Subcutaneous abdominal adipose tissue (tissue), 5 donors: ENCODE data around the gene OR2V2.
A peak's percentile ranks its signal among the peaks of the same experiment; 100 is the strongest.
"Not testable (repeated sequence)": the region's sequence is repeated elsewhere in the genome, so short reads cannot be mapped to it uniquely, and the experiment has no call there.

Experiments used
- H3K27ac ChIP-seq: one replicate; pipeline ENCODE4 v1.7.0; 2013; ENCODE audit warnings: low read depth, mild to moderate bottlenecking, inconsistent platforms, low read length, moderate library complexity
- H3K27me3 ChIP-seq, 5 donors: one replicate each; pipeline ENCODE4 v1.7.0; 2013; ENCODE audit warnings: low read length in 5 of 5, inconsistent platforms in 1 of 5; ENCODE audit not compliant: control insufficient read depth in 5 of 5, insufficient read depth in 4 of 5
- H3K36me3 ChIP-seq, 5 donors: one replicate each; pipeline ENCODE4 v1.7.0; 2013; ENCODE audit warnings: low read length in 5 of 5; ENCODE audit not compliant: control insufficient read depth in 5 of 5, insufficient read depth in 5 of 5
- H3K4me1 ChIP-seq, 5 donors: one replicate each; pipeline ENCODE4 v1.7.0; 2013; ENCODE audit warnings: low read length in 5 of 5, mild to moderate bottlenecking in 3 of 5, moderate library complexity in 1 of 5; ENCODE audit not compliant: control insufficient read depth in 5 of 5, insufficient read depth in 5 of 5
- H3K4me3 ChIP-seq, 5 donors: one replicate each; pipeline ENCODE4 v1.7.0; 2013; ENCODE audit warnings: low read length in 5 of 5, low read depth in 1 of 5
- H3K9ac ChIP-seq, 5 donors: one replicate each; pipeline ENCODE4 v1.7.0; 2013; ENCODE audit warnings: low read length in 5 of 5, mild to moderate bottlenecking in 4 of 5, moderate library complexity in 3 of 5
- H3K9me3 ChIP-seq, 5 donors: one replicate each; pipeline ENCODE4 v1.7.0; 2013; ENCODE audit warnings: low read length in 5 of 5; ENCODE audit not compliant: control insufficient read depth in 5 of 5
- donor health status: healthy.
- donor health status: healthy.
- donor health status: healthy.
- donor health status: healthy.
- donor health status: healthy.

Gene OR2V2

DNA sequence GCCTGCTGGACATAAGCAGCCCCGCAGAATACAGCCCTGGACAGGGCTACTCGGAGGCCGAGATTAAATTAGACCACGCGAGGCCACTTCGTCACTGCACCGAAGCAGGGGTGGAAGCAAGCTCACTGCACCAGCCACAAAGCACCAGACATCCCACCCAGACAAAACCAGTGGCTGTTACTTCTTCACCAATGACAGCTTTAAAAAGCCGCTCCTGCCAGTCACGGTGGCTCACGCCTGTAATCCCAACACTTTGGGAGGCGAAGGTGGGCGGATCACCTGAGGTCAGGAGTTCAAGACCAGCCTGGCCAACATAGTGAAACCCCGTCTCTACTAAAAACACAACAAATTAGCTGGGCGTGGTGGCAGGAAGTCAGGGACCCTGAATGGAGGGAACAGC is 30.2 kb downstream of the OR2V2 start:
- H3K9ac ChIP-seq, H3K9me3 ChIP-seq, H3K36me3 ChIP-seq, H3K4me3 ChIP-seq, H3K27ac ChIP-seq: not testable (repeated sequence)
- H3K4me1 ChIP-seq: peaks cover 0 to 20% (median 8%) of the 10 kb centered on the region in 5 donors
- H3K27me3 ChIP-seq: peaks cover 0 to 17% (median 12%) of the 10 kb centered on the region in 5 donors

DNA sequence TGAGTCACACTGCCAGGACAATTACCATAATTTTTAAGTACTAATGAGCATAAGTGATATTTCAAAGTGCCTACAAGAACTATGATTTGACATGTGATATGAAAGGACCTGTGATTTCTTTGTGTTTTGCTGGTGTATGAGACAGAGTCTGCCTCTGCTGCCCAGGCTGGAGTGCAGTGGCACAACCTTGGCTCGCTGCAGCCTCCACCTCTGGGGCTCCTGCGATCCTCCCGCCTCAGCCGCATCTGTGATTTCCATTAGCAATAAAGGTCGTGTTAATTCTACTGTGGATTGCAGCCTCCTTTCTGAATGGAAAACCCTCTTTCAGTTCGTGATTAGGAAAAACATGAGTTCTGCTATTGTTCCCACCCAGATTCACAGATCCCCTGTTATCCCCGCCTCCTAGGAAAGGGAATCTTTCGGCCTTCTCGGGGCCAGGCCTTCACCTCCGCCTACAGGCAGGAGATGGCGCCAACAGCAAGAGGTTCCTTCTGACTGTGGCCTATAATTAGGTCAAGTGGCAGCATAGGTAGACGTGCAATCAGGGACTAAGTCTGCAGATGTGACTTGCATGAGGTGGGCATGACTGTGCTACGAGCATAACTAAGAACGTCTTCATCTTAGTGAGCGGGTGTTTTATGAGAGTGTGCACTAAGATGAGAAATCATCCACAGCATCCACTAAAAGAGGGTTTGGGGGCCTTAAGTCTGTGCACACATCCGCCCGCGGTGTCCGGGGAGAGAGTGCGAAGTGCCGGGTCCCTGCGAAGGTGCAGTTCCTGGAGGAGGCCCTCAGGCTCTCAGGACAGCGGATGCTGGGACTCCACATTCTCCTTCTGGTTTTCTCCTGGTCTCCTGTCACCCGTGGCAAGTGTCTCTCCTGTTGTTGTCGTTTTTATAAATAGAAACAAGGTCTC is 34.5 kb downstream of the OR2V2 start:
- Histone ChIP-seq H3K27me3 (peaks cover 0 to 4% (median 0%) of the 10 kb centered on the region in 5 donors), H3K9ac (no peak overlapping the region), H3K27ac (no peak overlapping the region), H3K4me1 (peaks cover 0 to 18% (median 16%) of the 10 kb centered on the region in 5 donors), H3K36me3 (no peaks in the 10 kb centered on the region), H3K9me3 (no peaks in the 10 kb centered on the region), H3K4me3 (no peak overlapping the region)

DNA sequence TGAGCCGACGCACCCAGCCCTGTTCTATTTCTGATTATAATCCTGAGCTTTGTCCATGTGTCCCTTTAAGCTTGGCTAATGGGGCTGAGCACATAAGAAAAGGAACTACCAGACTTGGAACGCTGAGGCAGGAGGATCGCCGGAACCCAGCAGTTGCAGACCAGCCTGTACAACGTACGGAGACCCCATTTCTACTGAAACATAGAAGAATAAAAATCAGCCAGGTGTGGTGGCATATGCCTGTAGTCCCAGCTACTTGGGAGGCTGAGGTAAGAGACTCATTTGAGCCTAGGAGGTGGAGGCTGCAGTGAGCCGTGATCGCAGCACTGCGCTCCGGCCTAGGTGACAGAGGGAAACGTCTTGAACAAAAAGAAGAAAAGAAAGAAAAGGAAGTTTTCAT is 35.3 kb downstream of the OR2V2 start:
- Histone ChIP-seq H3K27ac (no peak overlapping the region), H3K4me3 (peak overlapping the region in 1 of 5 donors; percentile 8), H3K27me3 (no peaks in the 10 kb centered on the region), H3K9ac (no peak overlapping the region), H3K4me1 (peaks cover 0 to 18% (median 16%) of the 10 kb centered on the region in 5 donors), H3K9me3 (no peaks in the 10 kb centered on the region), H3K36me3 (no peaks in the 10 kb centered on the region)

DNA sequence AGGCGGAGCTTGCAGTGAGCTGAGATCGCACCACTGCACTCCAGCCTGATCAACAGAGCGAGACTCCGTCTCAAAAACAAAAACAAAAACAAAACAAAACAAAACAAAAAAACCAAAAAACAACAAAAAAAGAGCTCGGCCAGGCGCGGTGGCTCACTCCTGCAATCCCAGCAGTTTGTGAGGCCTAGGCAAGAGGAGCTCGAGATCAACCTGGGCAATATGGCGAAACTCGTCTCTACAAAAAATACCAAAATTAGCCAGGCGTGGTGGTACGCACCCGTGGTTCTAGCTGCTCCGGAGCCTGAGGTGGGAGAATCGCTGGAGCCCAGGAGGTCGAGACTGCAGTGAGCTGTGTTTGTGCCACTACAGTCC is 37.4 kb downstream of the OR2V2 start:
- no peaks in the 10 kb centered on the region for H3K9me3 ChIP-seq
- H3K36me3 ChIP-seq: no peaks in the 10 kb centered on the region
- H3K9ac ChIP-seq: no peak overlapping the region
- H3K4me3 ChIP-seq: peak overlapping the region in 2 of 5 donors; percentile 54 to 73
- no peak overlapping the region for H3K27ac ChIP-seq
- no peaks in the 10 kb centered on the region for H3K27me3 ChIP-seq
- peaks cover 4 to 32% (median 26%) of the 10 kb centered on the region in 5 donors for H3K4me1 ChIP-seq

DNA sequence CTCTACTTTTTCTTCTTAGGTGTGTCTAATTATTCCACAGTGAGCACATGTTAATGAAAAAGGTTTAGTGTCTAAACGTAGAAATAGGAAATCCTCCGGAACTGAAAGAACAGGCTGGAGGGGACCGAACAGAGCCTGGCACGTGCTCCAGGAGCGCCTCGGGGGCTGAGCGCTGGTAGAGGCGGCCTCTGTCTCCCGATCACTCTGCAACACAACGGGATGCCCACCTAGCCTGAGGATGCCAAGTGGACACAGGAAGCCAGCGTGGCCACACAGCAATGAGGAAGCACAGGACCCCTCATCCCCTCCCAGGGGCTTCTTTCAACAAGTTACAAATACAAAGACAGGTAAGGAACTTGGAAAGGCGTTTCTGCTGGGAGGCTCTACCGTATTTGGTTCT is 38.2 kb downstream of the OR2V2 start:
- H3K27me3 ChIP-seq: no peaks in the 10 kb centered on the region
- no peak overlapping the region for H3K27ac ChIP-seq
- no peaks in the 10 kb centered on the region for H3K9me3 ChIP-seq
- no peak overlapping the region for H3K4me3 ChIP-seq
- peaks cover 4 to 39% (median 33%) of the 10 kb centered on the region in 5 donors for H3K4me1 ChIP-seq
- H3K36me3 ChIP-seq: no peaks in the 10 kb centered on the region
- no peak overlapping the region for H3K9ac ChIP-seq

DNA sequence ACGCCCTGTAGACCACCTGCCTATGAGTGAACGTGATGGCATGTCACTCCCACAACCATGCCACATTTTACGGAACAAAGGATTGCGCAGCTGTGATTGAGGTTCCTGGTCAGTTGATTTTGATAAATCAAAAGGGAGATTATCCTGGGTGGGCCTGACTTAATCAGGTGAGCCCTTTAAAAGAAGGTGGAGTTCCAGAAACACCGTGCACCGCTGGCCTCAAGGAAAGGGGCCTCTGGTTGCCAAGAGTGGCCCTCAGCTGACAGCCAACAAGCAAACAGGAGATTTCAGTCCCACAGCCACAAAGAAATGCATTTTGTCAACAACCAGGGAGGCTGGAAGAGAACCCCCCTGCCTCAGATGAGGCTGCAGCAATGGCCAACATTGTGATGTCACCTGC is 38.6 kb downstream of the OR2V2 start:
- no peaks in the 10 kb centered on the region for H3K27me3 ChIP-seq
- no peaks in the 10 kb centered on the region for H3K36me3 ChIP-seq
- no peak overlapping the region for H3K9ac ChIP-seq
- H3K9me3 ChIP-seq: no peaks in the 10 kb centered on the region
- H3K4me1 ChIP-seq: peaks cover 4 to 44% (median 38%) of the 10 kb centered on the region in 5 donors
- H3K27ac ChIP-seq: no peak overlapping the region
- H3K4me3 ChIP-seq: no peak overlapping the region

DNA sequence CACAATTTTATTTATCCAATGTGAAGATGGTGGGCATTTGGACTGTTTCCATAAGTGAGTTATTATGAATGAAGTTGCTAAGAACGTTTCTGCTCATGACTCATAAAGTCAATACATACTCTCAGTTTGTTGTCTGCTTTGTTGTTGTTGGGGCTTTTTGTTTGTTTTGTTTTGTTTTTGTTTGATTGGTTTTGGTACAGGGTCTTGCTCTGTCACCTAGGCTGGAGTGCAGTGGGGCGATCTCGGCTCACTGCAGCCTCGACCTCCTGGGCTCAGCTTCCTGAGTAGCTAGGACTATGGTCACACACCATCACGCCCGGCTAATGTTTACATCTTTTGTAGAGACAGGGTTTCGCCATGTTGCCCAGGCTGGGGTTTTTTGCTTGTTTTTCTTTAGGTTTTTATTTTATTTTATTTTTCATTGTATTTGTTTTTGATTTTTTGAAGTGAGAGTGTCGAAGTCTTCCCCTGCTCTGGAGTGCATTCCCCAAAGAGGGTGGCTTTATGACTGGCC is 39.7 kb downstream of the OR2V2 start:
- Histone ChIP-seq H3K36me3 (no peaks in the 10 kb centered on the region), H3K9ac (no peak overlapping the region), H3K4me1 (peaks cover 4 to 49% (median 37%) of the 10 kb centered on the region in 5 donors), H3K27me3 (no peaks in the 10 kb centered on the region), H3K9me3 (no peaks in the 10 kb centered on the region), H3K4me3 (peak overlapping the region in 2 of 5 donors; percentile 53 to 56), H3K27ac (no peak overlapping the region)

DNA sequence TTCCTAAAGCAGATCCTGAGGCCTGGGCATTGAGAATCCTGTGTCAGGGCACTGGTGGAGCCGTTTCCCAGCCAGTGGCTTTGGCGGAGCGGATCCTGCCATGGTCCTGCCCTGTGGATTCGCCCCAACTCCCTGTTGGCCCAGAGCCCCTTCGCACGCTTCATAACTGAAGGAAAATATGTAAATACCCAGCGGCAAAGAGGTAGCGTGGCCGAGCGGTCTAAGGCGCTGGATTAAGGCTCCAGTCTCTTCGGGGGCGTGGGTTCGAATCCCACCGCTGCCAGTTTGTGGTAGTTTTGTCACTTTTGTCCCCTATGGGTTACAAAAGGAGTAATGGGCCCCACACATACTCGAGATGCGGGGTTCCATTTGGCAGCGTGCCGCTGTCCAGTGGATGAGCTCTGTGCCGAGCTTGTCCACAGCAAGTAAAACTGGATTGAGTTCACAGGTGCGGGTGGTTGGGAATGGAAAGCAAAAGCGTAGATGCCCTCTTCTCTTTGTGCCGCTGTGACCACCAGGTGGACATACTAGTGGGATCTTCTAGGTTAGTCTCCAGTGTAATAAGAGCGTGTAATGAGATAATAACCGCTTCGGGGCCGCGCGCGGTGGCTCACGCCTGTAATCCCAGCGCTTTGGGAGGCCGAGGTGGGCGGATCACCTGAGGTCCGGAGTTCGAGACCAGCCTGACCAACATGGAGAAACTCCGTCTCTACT is 40.3 kb downstream of the OR2V2 start:
- H3K4me3 ChIP-seq: peak overlapping the region; percentile 39 to 69 (median 53)
- no peaks in the 10 kb centered on the region for H3K27me3 ChIP-seq
- no peaks in the 10 kb centered on the region for H3K36me3 ChIP-seq
- H3K4me1 ChIP-seq: peaks cover 4 to 53% (median 42%) of the 10 kb centered on the region in 5 donors
- peak overlapping the region; percentile 41 for H3K27ac ChIP-seq
- H3K9me3 ChIP-seq: no peaks in the 10 kb centered on the region
- H3K9ac ChIP-seq: no peak overlapping the region

DNA sequence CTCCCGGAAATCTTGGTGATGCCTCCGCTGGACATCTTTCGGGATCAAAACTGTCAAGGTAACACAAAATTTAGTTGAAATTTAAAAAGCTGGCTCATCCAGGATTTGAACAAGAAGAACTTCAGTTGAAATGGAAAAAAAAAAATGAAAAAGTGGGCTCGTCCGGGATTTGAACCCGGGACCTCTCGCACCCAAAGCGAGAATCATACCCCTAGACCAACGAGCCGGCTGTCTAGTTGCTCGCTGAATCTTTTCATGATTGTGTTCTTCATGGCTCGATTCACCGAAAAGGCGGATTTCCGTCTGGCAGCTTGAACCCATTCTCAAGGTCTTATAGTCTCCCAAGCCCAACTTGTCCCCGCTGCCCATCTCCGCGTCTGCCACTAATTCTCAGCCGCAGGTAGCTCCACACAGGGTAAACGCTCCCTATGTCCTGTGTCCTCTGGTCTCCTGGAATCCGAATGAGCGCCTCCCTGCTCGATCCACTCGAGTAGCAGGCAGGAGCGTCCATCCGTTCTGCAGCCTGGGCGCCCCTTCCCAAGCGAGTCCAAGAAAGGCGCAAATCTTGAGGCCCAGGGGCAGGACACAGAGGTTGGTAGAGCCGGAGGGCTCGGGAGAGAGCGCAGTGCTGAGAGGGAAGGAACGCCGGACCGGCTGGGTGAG is 41.4 kb downstream of the OR2V2 start:
- Histone ChIP-seq H3K9ac (peak overlapping the region; percentile 69 to 78 (median 74)), H3K4me1 (peaks cover 4 to 53% (median 44%) of the 10 kb centered on the region in 5 donors), H3K4me3 (peak overlapping the region; percentile 75 to 97 (median 94)), H3K36me3 (no peaks in the 10 kb centered on the region), H3K27ac (peak overlapping the region; percentile 71), H3K27me3 (no peaks in the 10 kb centered on the region), H3K9me3 (no peaks in the 10 kb centered on the region)
